Caco-2 (cell line): ENCODE measurements around the gene LAPTM5. TPM values are rescaled to one million over a fixed set of nuclear protein-coding genes. Genes with fewer than 3 reads are reported as not detected.

Experiments
- BruUV-seq: library from RNA; stranded (reverse); fragments of 400-500 nt; replicated peaks from 2 replicates; lab custom pipeline; 2021; lab: Mats Ljungman, UMichigan
- CTCF ChIA-PET: fragments of 300-600 bp; sonication (Branson Sonifier 250); formaldehyde crosslinking; loops from one replicate; lab custom pipeline; 2022; ENCODE audit warnings: antibody characterized with exemption; lab: Charles Lee
- POLR2A ChIA-PET: fragments of 300-600 bp; sonication (Branson Sonifier 250); formaldehyde crosslinking; loops from one replicate; lab custom pipeline; 2022; ENCODE audit warnings: antibody characterized with exemption; lab: Charles Lee
- DNase-seq, 2 experiments: peaks; one replicate each; pipeline versions ENCODE4 v3.0.0 to v3.0.0-alpha.2; 2020 to 2022
- H3K27me3 ChIP-seq: replicated peaks from 2 replicates; pipeline ENCODE4 v1.6.0; 2011; ENCODE audit warnings: low read length; ENCODE audit not compliant: control insufficient read depth, insufficient read depth
- H3K36me3 ChIP-seq: 2 replicates; pipeline ENCODE4 v1.5.1; 2011; ENCODE audit warnings: low read length; ENCODE audit not compliant: control insufficient read depth, insufficient read depth
- H3K4me1 ChIP-seq: fragments of 250-450 bp; sonication (Bioruptor Pico); 2 replicates; pipeline ENCODE4 v1.5.1; 2020; ENCODE audit warnings: mild to moderate bottlenecking
- H3K4me3 ChIP-seq: 2 replicates; pipeline ENCODE4 v1.5.1; 2011; ENCODE audit warnings: low read depth, mild to moderate bottlenecking, control low read depth, low read length
- H3K9me3 ChIP-seq: fragments of 250-450 bp; sonication (Bioruptor Pico); 2 replicates; pipeline ENCODE4 v1.5.1; 2020; ENCODE audit warnings: mild to moderate bottlenecking, moderate library complexity
- H3K27ac Mint-ChIP-seq: one replicate; pipeline ENCODE4 v1.8.0; 2022; ENCODE audit warnings: mixed read lengths; ENCODE audit not compliant: unreplicated experiment
- H3K27me3 Mint-ChIP-seq: one replicate; pipeline ENCODE4 v1.8.0; 2022; ENCODE audit warnings: mixed read lengths; ENCODE audit not compliant: insufficient read depth, unreplicated experiment
- H3K36me3 Mint-ChIP-seq: one replicate; pipeline ENCODE4 v1.8.0; 2022; ENCODE audit warnings: mild to moderate bottlenecking, mixed read lengths; ENCODE audit not compliant: insufficient read depth, unreplicated experiment
- H3K4me1 Mint-ChIP-seq: one replicate; pipeline ENCODE4 v1.8.0; 2022; ENCODE audit warnings: low read depth, mixed read lengths; ENCODE audit not compliant: unreplicated experiment
- H3K4me3 Mint-ChIP-seq: one replicate; pipeline ENCODE4 v1.8.0; 2022; ENCODE audit warnings: mild to moderate bottlenecking, moderate library complexity, mixed read lengths; ENCODE audit not compliant: unreplicated experiment
- H3K9me3 Mint-ChIP-seq: one replicate; pipeline ENCODE4 v1.8.0; 2022; ENCODE audit warnings: mixed read lengths; ENCODE audit not compliant: unreplicated experiment
- CTCF ChIP-seq, 2 experiments: fragments of 200-600 bp in 1 of 2; IDR thresholded peaks; 1 replicate in 1 of 2; 2 replicates in 1 of 2; pipeline versions ENCODE4 v1.5.1 to v1.8.0; 2011 to 2022; ENCODE audit warnings: antibody characterized with exemption in 1 of 2, control low read depth in 1 of 2, inconsistent platforms in 1 of 2, low read depth in 1 of 2, low read length in 1 of 2, mild to moderate bottlenecking in 1 of 2, moderate library complexity in 1 of 2; ENCODE audit not compliant: insufficient read depth in 1 of 2, severe bottlenecking in 1 of 2, unreplicated experiment in 1 of 2
- intact Hi-C: fragments of 100-400 bp; cut with micrococcal nuclease; formaldehyde crosslinking; loops from one replicate; pipeline ENCODE4 v1.10.0; 2022; ENCODE audit not compliant: unreplicated experiment
- total RNA-seq: library from RNA; stranded (reverse); gene quantifications from 2 replicates; pipeline ENCODE4 v1.2.3, GENCODE V29; 2022

The LAPTM5 gene
- total RNA-seq, 1 experiment from 2014 or later, result not detected

DNA sequence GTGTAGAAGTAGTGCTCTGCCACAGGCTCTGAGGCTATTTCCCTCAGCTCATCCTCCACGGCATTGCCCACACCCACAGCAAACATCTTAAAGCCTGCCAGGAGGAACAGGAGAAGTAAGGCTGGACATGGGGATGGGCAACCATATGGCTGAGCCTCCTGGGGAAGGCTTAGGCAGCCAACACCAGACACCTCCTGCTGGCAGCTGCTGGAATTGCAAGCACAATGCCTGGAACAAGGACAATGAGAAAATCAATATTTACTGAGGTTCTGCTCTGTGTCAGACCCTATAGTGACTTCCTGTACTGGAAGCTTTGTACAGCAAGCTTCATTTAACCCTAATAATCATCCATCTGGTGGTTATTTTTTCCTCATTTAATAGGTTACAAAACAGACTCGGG, 42.4 kb downstream of the LAPTM5 start:
- H3K27ac Mint-ChIP-seq, result no peak overlapping the region

GRCh38 chr1:30714536-30715090, 43.0 kb downstream of the LAPTM5 start:
- no peak overlapping the region for H3K27ac Mint-ChIP-seq
- intact Hi-C loops, result no loop called here
- no peaks in the 10 kb centered on the region for H3K27me3 ChIP-seq
- no peak overlapping the region for H3K4me3 Mint-ChIP-seq
- no peaks in the 10 kb centered on the region for H3K9me3 ChIP-seq
- no peak for DNase-seq
- peaks cover 8% of the 10 kb centered on the region for H3K36me3 Mint-ChIP-seq
- TF ChIP-seq CTCF (IDR thresholded peaks at IDR 0.05; ENCODE audit: insufficient read depth in 1 of 2, low read depth in 1 of 2, low read length in 1 of 2, severe bottlenecking in 1 of 2, unreplicated experiment in 1 of 2), result no peak
- BruUV-seq, result no TSS peak
- no peak overlapping the region for H3K4me3 ChIP-seq
- no peaks in the 10 kb centered on the region for H3K4me1 Mint-ChIP-seq
- no peaks in the 10 kb centered on the region for H3K9me3 Mint-ChIP-seq
- ChIA-PET POLR2A (no interaction called here), CTCF (no interaction called here)
- no peaks in the 10 kb centered on the region for H3K4me1 ChIP-seq
- H3K36me3 ChIP-seq, result no peaks in the 10 kb centered on the region
- H3K27me3 Mint-ChIP-seq, result peaks cover 10% of the 10 kb centered on the region

More for the DNA sequence above, 42.4 kb downstream of the LAPTM5 start:
- Mint-ChIP-seq H3K36me3 (peaks cover 8% of the 10 kb centered on the region), H3K9me3 (no peaks in the 10 kb centered on the region), H3K4me1 (no peaks in the 10 kb centered on the region), H3K4me3 (no peak overlapping the region), H3K27me3 (peaks cover 6% of the 10 kb centered on the region)
- Histone ChIP-seq H3K4me1 (no peaks in the 10 kb centered on the region), H3K36me3 (no peaks in the 10 kb centered on the region), H3K27me3 (no peaks in the 10 kb centered on the region), H3K4me3 (no peak overlapping the region), H3K9me3 (no peaks in the 10 kb centered on the region)
- ChIA-PET CTCF (no interaction called here), POLR2A (no interaction called here)
- intact Hi-C loops, result no loop called here
- DNase-seq, result no peak
- TF ChIP-seq CTCF (IDR thresholded peaks at IDR 0.05; ENCODE audit: insufficient read depth in 1 of 2, low read depth in 1 of 2, low read length in 1 of 2, severe bottlenecking in 1 of 2, unreplicated experiment in 1 of 2), result peak in 1 of 2 experiments; percentile 2
- no TSS peak for BruUV-seq

DNA sequence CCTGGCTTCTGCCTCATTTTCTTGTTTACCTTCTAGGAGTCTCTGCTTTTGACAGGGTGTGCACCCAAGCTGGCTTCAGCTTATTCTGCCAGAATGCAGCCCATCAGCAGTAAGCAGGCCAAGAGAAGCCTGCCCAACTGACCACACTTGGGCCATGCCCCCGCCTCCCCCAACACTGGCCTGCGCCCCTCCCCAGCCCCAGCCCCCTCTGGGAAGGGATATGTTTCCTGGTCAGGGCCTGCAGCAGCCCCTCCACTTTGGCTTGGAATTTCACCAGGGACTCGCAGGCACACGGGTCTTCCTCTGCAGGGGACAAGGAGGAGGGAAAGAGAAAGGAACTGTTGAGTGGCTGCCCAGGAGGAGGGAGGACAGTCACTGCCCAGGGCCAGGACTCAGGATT, 43.5 kb downstream of the LAPTM5 start:
- Histone ChIP-seq H3K36me3 (no peaks in the 10 kb centered on the region), H3K4me1 (no peaks in the 10 kb centered on the region), H3K9me3 (no peaks in the 10 kb centered on the region), H3K27me3 (no peaks in the 10 kb centered on the region), H3K4me3 (no peak overlapping the region)
- BruUV-seq, result no TSS peak
- DNase-seq, result no peak
- no peak for TF ChIP-seq CTCF (IDR thresholded peaks at IDR 0.05; ENCODE audit: insufficient read depth in 1 of 2, low read depth in 1 of 2, low read length in 1 of 2, severe bottlenecking in 1 of 2, unreplicated experiment in 1 of 2)
- CTCF ChIA-PET, result no interaction called here
- intact Hi-C loops, result no loop called here
- POLR2A ChIA-PET, result no interaction called here
- Mint-ChIP-seq H3K27me3 (peaks cover 10% of the 10 kb centered on the region), H3K9me3 (no peaks in the 10 kb centered on the region), H3K36me3 (peaks cover 8% of the 10 kb centered on the region), H3K4me3 (no peak overlapping the region), H3K27ac (no peak overlapping the region), H3K4me1 (no peaks in the 10 kb centered on the region)
